H1 (cell line): ENCODE measurements around the gene LRP1-AS. TPM values are rescaled to one million over a fixed set of nuclear protein-coding genes. Genes with fewer than 3 reads are reported as not detected.

Experiments used
- CHD2 ChIP-seq: IDR thresholded peaks from 2 replicates; pipeline ENCODE4 v1.6.1; 2012; ENCODE audit warnings: low read length, improper control_type of control experiment
- EP300 ChIP-seq, 2 experiments: IDR thresholded peaks; 1 replicate in 1 of 2; 2 replicates in 1 of 2; pipeline ENCODE4 v1.6.1; 2011 to 2012; ENCODE audit warnings: low read depth in 2 of 2, low read length in 2 of 2, mild to moderate bottlenecking in 2 of 2, borderline replicate concordance in 1 of 2, inconsistent platforms in 1 of 2, moderate library complexity in 1 of 2
- JUND ChIP-seq: IDR thresholded peaks from 2 replicates; pipeline ENCODE4 v1.6.1; 2011; ENCODE audit warnings: mild to moderate bottlenecking, improper control_type of control experiment, low read length
- KDM4A ChIP-seq: IDR thresholded peaks from one replicate; pipeline ENCODE4 v1.7.1; 2012; ENCODE audit warnings: low read depth, mild to moderate bottlenecking, moderate library complexity, low read length, inconsistent platforms; ENCODE audit not compliant: severe bottlenecking
- MAFK ChIP-seq: IDR thresholded peaks from 2 replicates; pipeline ENCODE4 v1.6.1; 2012; ENCODE audit warnings: low read depth, mild to moderate bottlenecking, improper control_type of control experiment, low read length
- SIX5 ChIP-seq: IDR thresholded peaks from 2 replicates; pipeline ENCODE4 v1.6.1; 2011; ENCODE audit warnings: mild to moderate bottlenecking, low read depth, low read length
- SP2 ChIP-seq: IDR thresholded peaks from 2 replicates; pipeline ENCODE4 v1.6.1; 2012; ENCODE audit warnings: mild to moderate bottlenecking, low read length, inconsistent platforms
- TAF1 ChIP-seq: IDR thresholded peaks from 2 replicates; pipeline ENCODE4 v1.6.1; 2011; ENCODE audit warnings: mild to moderate bottlenecking, low read depth, low read length
- polyA plus RNA-seq, 7 experiments: library from polyadenylated mRNA; depleted of rRNA in 3 of 7; stranded (reverse) in 5 of 7; unstranded in 2 of 7; fragments of >200 nt in 5 of 7; fragments of 200-250 nt in 2 of 7; gene quantifications; 1 replicate in 5 of 7; 2 replicates in 1 of 7; 4 replicates in 1 of 7; pipeline versions ENCODE4 v1.2.1 to v1.2.3, GENCODE V29; 2011 to 2013; ENCODE audit warnings: missing spikeins in 2 of 7, mixed read lengths in 2 of 7
- total RNA-seq: library from RNA; stranded (reverse); fragmentation: NEBNext Ultra II Directional; extraction: Animal tissue kit (Norgen Biotek cat#: 25700); gene quantifications from 2 replicates; pipeline ENCODE4 v1.2.1, GENCODE V29; 2021

The LRP1-AS gene
- total and polyA plus RNA-seq, 2 of the 8 experiments (the other 6 are each of a cell fraction or from before 2014, with no cell fraction given): not detected

DNA sequence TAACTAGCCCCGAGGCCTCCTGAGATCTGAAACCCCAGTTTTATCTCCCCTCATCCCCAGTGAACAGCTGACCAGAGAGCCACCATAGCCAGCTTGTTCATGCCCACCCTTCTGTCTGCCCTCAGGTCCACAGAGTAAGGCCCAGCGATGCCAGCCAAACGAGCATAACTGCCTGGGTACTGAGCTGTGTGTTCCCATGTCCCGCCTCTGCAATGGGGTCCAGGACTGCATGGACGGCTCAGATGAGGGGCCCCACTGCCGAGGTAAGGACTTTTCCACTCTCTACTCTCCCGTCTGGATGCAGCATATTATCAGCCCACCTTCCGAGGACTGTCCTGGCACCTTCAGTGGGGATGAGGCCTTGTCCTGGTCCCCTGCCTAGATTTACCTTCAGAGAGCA lies 6.2 kb downstream of the LRP1-AS start (continued):
- TF ChIP-seq TAF1 (no peak), MAFK (no peak), JUND (no peak), KDM4A (no peak), SP2 (no peak), CHD2 (no peak), SIX5 (no peak), EP300 (IDR thresholded peaks at IDR 0.05; ENCODE audit: borderline replicate concordance in 1 of 2, low read depth in 2 of 2, low read length in 2 of 2) (no peak)
